Measurements from ENCODE around the gene CDRT4.

DNA sequence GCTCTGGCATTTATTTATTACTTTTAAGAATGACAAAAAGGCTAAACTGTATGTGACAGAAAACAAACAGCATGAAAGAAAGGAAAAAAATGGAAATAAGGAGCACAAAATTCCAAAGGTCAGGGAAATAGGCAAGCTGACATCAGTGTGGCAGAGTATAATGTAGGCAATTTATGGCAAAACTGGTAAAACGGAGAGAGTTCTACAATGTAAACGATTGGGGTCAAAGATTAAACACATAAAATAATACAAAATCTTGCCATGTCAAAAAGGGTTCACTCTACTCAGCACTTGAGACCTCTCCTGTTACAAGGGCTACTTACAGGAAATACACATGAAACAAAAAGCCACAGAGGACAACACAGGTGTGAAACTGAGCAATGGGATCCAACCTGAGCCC, 47.0 kb upstream of the CDRT4 start:
- TF ChIP-seq, protein P1, sequence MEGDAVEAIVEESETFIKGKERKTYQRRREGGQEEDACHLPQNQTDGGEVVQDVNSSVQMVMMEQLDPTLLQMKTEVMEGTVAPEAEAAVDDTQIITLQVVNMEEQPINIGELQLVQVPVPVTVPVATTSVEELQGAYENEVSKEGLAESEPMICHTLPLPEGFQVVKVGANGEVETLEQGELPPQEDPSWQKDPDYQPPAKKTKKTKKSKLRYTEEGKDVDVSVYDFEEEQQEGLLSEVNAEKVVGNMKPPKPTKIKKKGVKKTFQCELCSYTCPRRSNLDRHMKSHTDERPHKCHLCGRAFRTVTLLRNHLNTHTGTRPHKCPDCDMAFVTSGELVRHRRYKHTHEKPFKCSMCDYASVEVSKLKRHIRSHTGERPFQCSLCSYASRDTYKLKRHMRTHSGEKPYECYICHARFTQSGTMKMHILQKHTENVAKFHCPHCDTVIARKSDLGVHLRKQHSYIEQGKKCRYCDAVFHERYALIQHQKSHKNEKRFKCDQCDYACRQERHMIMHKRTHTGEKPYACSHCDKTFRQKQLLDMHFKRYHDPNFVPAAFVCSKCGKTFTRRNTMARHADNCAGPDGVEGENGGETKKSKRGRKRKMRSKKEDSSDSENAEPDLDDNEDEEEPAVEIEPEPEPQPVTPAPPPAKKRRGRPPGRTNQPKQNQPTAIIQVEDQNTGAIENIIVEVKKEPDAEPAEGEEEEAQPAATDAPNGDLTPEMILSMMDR (IDR thresholded peaks at IDR 0.05): no peak
- no peak for TF ChIP-seq POLR2A (IDR thresholded peaks at IDR 0.05)
- TF ChIP-seq EP300 (IDR thresholded peaks at IDR 0.05): no peak
